ENCODE data around the gene RAD51AP1.

RAD51AP1 gene

DNA sequence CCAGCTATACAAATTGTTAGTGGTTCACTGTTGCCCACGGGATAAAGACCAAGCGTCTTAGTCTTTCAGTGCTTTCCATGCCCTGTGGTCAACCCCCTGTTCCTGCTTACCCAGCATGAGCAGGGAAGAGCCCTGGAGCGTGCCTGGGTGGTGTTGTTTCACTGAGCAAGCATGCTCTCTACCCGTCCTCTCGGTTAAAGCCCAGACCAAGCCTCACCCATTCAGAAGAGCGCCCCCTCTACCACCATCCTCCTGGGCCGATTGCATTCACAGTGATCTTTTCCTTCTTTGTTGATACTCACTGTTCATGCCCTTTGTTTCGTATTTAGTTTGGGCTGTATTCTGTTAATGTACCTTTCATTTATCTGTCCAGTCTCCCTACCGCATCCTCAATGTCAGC, 48.4 kb downstream of the RAD51AP1 start:
- no peak overlapping the region for H3K27ac ChIP-seq (ENCODE audit: insufficient read depth in 1 of 2, low read depth in 1 of 2, low read length in 2 of 2, poor library complexity in 1 of 2, severe bottlenecking in 2 of 2)
- POLR2A ChIA-PET, result no interaction called here

DNA sequence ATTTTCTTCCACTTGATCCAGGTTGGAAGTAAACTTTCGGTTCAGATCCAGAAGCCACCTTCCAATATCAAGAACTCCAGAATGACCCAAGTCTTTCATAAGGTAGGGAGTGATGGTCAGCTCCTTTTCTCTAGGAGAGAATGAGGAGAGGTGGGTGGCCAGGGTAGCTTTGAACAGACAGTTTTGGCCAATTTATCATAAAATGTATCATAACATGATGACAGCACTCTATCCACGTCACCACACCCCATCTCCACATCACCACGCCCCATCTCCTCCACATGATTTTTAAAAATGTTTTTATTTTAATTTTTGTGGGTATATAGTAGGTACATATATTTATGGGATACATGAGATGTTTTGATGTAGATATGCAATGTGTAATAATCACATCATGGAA, 50.2 kb downstream of the RAD51AP1 start:
- Histone ChIP-seq H3K27ac (ENCODE audit: insufficient read depth in 1 of 2, low read depth in 1 of 2, low read length in 2 of 2, poor library complexity in 1 of 2, severe bottlenecking in 2 of 2) (no peak overlapping the region), H3K4me1 (ENCODE audit: control extremely low read depth in 1 of 4, control insufficient read depth in 4 of 4, insufficient read depth in 4 of 4, low read length in 3 of 4) (peaks cover 0 to 3% (median 0%) of the 10 kb centered on the region in 4 experiments), H3K36me3 (ENCODE audit: control insufficient read depth in 4 of 4, insufficient read depth in 4 of 4, low read length in 3 of 4) (no peaks in the 10 kb centered on the region), H3K27me3 (replicated peaks in 2 of 5; ENCODE audit: control insufficient read depth in 4 of 5, insufficient read depth in 5 of 5, low read length in 4 of 5) (peaks cover 0 to 9% (median 0%) of the 10 kb centered on the region in 5 experiments), H3K4me3 (ENCODE audit: control insufficient read depth in 1 of 7, extremely low read depth in 1 of 7, insufficient read depth in 4 of 7, low read depth in 2 of 7, low read length in 6 of 7) (no peak overlapping the region), H3K9me3 (ENCODE audit: control extremely low read depth in 1 of 5, control insufficient read depth in 4 of 5, insufficient read depth in 2 of 5, low read depth in 1 of 5, low read length in 4 of 5) (no peaks in the 10 kb centered on the region)
- no peak for DNase-seq
- no CpG with 5 or more reads among the region's 3 CpGs for WGBS (ENCODE audit: insufficient coverage)
- ChIA-PET POLR2A (interaction anchor here (0.6 kb wide), 1 partner anchor 178 kb away, joined by 3 read pairs; no protein-coding TSS in a partner anchor), CTCF (no interaction called here)

More for the DNA sequence above, 48.4 kb downstream of the RAD51AP1 start:
- Histone ChIP-seq H3K9me3 (ENCODE audit: control extremely low read depth in 1 of 5, control insufficient read depth in 4 of 5, insufficient read depth in 2 of 5, low read depth in 1 of 5, low read length in 4 of 5) (no peaks in the 10 kb centered on the region), H3K4me1 (ENCODE audit: control extremely low read depth in 1 of 4, control insufficient read depth in 4 of 4, insufficient read depth in 4 of 4, low read length in 3 of 4) (no peaks in the 10 kb centered on the region), H3K36me3 (ENCODE audit: control insufficient read depth in 4 of 4, insufficient read depth in 4 of 4, low read length in 3 of 4) (no peaks in the 10 kb centered on the region), H3K27me3 (replicated peaks in 2 of 5; ENCODE audit: control insufficient read depth in 4 of 5, insufficient read depth in 5 of 5, low read length in 4 of 5) (peaks cover 0 to 9% (median 0%) of the 10 kb centered on the region in 5 experiments), H3K4me3 (ENCODE audit: control insufficient read depth in 1 of 7, extremely low read depth in 1 of 7, insufficient read depth in 4 of 7, low read depth in 2 of 7, low read length in 6 of 7) (no peak overlapping the region)
- 88% methylated on average over 8 of the region's 9 CpGs for WGBS (ENCODE audit: insufficient coverage)
- no peak for DNase-seq
- CTCF ChIA-PET, result no interaction called here

DNA sequence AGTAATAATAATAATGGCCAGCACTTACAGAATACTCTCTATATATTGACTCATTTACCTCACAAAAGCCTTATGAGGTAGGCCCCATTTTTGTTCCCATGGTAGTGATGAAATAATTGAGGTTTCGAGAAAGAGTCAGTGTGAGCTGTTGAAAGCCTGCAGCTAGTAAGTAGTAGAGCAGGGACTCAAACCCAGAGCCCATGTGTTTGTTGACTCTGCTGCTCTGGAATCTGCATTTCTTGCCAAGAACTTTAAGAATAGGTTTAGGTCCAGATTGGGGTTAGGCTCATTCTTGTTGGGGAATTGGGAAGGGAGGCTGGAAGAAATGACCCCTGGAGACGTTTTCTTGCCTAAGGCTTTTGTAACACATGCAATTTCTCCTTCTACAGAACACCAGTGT, 51.3 kb downstream of the RAD51AP1 start:
- Histone ChIP-seq H3K36me3 (ENCODE audit: control insufficient read depth in 4 of 4, insufficient read depth in 4 of 4, low read length in 3 of 4) (no peaks in the 10 kb centered on the region), H3K27me3 (replicated peaks in 2 of 5; ENCODE audit: control insufficient read depth in 4 of 5, insufficient read depth in 5 of 5, low read length in 4 of 5) (peaks cover 0 to 8% (median 0%) of the 10 kb centered on the region in 5 experiments), H3K4me3 (ENCODE audit: control insufficient read depth in 1 of 7, extremely low read depth in 1 of 7, insufficient read depth in 4 of 7, low read depth in 2 of 7, low read length in 6 of 7) (no peak overlapping the region), H3K27ac (ENCODE audit: insufficient read depth in 1 of 2, low read depth in 1 of 2, low read length in 2 of 2, poor library complexity in 1 of 2, severe bottlenecking in 2 of 2) (no peak overlapping the region), H3K4me1 (ENCODE audit: control extremely low read depth in 1 of 4, control insufficient read depth in 4 of 4, insufficient read depth in 4 of 4, low read length in 3 of 4) (peaks cover 0 to 3% (median 0%) of the 10 kb centered on the region in 4 experiments), H3K9me3 (ENCODE audit: control extremely low read depth in 1 of 5, control insufficient read depth in 4 of 5, insufficient read depth in 2 of 5, low read depth in 1 of 5, low read length in 4 of 5) (no peaks in the 10 kb centered on the region)
- ChIA-PET POLR2A (no interaction called here), CTCF (interaction anchor here (2.1 kb wide), 1 partner anchor 11 kb away, joined by 8 read pairs; no protein-coding TSS in a partner anchor)
- no peak for DNase-seq
- WGBS (ENCODE audit: insufficient coverage), result 0% methylated on average over 1 of the region's 2 CpGs

DNA sequence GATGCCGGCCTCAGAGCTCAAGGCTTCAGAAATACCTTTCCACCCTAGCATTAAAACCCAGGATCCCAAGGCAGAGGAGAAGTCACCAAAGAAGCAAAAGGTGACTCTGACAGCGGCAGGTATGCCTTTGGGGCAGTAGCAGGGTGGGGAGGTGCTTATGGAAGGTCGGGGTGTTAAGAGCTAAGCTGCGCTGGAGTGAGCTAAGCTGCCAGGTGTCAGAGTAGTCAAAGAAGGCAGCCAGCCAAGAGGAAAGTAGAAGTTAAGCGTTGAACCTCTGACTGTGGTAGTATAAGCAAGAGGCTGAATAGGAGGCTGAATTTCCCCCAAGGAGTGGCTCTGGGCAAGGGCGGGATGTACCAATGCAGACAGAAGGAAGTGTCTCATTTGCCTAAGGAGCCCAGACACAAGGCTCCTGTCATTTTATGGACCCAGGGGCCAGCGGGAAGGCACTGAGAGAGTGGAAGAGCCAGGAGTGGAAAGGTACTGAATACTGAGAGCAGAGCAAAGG, 52.5 kb downstream of the RAD51AP1 start:
- peaks cover 0 to 8% (median 0%) of the 10 kb centered on the region in 5 experiments for H3K27me3 ChIP-seq (replicated peaks in 2 of 5; ENCODE audit: control insufficient read depth in 4 of 5, insufficient read depth in 5 of 5, low read length in 4 of 5)
- H3K27ac ChIP-seq (ENCODE audit: insufficient read depth in 1 of 2, low read depth in 1 of 2, low read length in 2 of 2, poor library complexity in 1 of 2, severe bottlenecking in 2 of 2), result no peak overlapping the region
- H3K36me3 ChIP-seq (ENCODE audit: control insufficient read depth in 4 of 4, insufficient read depth in 4 of 4, low read length in 3 of 4), result no peaks in the 10 kb centered on the region
- DNase-seq, result no peak
- ChIA-PET CTCF (interaction anchor here (1.2 to 2.1 kb wide), 3 partner anchors 9 to 14 kb away, joined by 3 to 8 read pairs (median 5); no protein-coding TSS in a partner anchor), POLR2A (no interaction called here)
- no peak overlapping the region for H3K4me3 ChIP-seq (ENCODE audit: control insufficient read depth in 1 of 7, extremely low read depth in 1 of 7, insufficient read depth in 4 of 7, low read depth in 2 of 7, low read length in 6 of 7)
- WGBS (ENCODE audit: insufficient coverage), result 96% methylated on average over 6 of the region's 7 CpGs
- no peaks in the 10 kb centered on the region for H3K9me3 ChIP-seq (ENCODE audit: control extremely low read depth in 1 of 5, control insufficient read depth in 4 of 5, insufficient read depth in 2 of 5, low read depth in 1 of 5, low read length in 4 of 5)
- H3K4me1 ChIP-seq (ENCODE audit: control extremely low read depth in 1 of 4, control insufficient read depth in 4 of 4, insufficient read depth in 4 of 4, low read length in 3 of 4), result peaks cover 0 to 3% (median 0%) of the 10 kb centered on the region in 4 experiments

DNA sequence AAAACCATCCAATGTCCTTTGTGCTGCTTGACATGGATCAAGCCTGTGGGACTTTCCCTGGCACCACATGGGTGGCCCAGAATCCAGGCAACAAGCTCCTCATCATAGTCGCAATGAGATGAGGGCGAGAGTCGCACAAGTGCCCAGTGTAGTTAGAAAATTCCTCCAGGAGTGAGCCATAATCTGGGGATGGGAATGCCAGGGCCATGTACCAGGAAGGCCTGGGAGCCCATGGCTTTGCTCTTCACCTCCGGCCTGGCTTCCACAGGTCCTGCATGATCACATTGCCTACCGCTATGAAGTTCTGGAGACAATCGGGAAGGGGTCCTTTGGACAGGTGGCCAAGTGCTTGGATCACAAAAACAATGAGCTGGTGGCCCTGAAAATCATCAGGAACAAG, 57.2 kb downstream of the RAD51AP1 start:
- H3K27ac ChIP-seq (ENCODE audit: insufficient read depth in 1 of 2, low read depth in 1 of 2, low read length in 2 of 2, poor library complexity in 1 of 2, severe bottlenecking in 2 of 2), result no peak overlapping the region
- no peaks in the 10 kb centered on the region for H3K36me3 ChIP-seq (ENCODE audit: control insufficient read depth in 4 of 4, insufficient read depth in 4 of 4, low read length in 3 of 4)
- DNase-seq, result no peak
- ChIA-PET CTCF (no interaction called here), POLR2A (no interaction called here)
- peaks cover 0 to 2% (median 0%) of the 10 kb centered on the region in 5 experiments for H3K27me3 ChIP-seq (replicated peaks in 2 of 5; ENCODE audit: control insufficient read depth in 4 of 5, insufficient read depth in 5 of 5, low read length in 4 of 5)
- 94% methylated on average over 6 of the region's 6 CpGs for WGBS (ENCODE audit: insufficient coverage)
- peaks cover 0 to 3% (median 0%) of the 10 kb centered on the region in 4 experiments for H3K4me1 ChIP-seq (ENCODE audit: control extremely low read depth in 1 of 4, control insufficient read depth in 4 of 4, insufficient read depth in 4 of 4, low read length in 3 of 4)
- no peak overlapping the region for H3K4me3 ChIP-seq (ENCODE audit: control insufficient read depth in 1 of 7, extremely low read depth in 1 of 7, insufficient read depth in 4 of 7, low read depth in 2 of 7, low read length in 6 of 7)
- H3K9me3 ChIP-seq (ENCODE audit: control extremely low read depth in 1 of 5, control insufficient read depth in 4 of 5, insufficient read depth in 2 of 5, low read depth in 1 of 5, low read length in 4 of 5), result no peaks in the 10 kb centered on the region

DNA sequence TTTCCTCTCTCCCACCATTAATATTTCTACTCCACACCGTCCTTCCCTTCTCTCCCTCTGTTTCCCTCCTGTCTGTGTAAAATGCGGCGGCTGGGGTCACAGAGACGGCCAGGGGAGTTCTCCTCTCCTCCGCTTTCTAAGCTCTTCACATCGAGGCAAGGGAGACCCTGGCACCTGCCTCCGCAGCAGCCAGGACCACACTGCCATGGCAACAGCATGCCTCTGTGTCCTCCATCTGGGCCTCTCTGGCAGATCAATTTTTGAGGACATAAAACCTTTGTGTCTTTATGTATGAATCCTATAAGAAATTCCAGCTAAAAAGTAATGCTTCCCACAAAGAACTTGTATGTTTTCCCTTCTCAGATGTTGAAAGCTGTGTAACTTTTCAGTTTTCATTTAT, 64.7 kb downstream of the RAD51AP1 start:
- no peak overlapping the region for H3K27ac ChIP-seq (ENCODE audit: insufficient read depth in 1 of 2, low read depth in 1 of 2, low read length in 2 of 2, poor library complexity in 1 of 2, severe bottlenecking in 2 of 2)
- no peaks in the 10 kb centered on the region for H3K9me3 ChIP-seq (ENCODE audit: control extremely low read depth in 1 of 5, control insufficient read depth in 4 of 5, insufficient read depth in 2 of 5, low read depth in 1 of 5, low read length in 4 of 5)
- peaks cover 0 to 9% (median 8%) of the 10 kb centered on the region in 4 experiments for H3K4me1 ChIP-seq (ENCODE audit: control extremely low read depth in 1 of 4, control insufficient read depth in 4 of 4, insufficient read depth in 4 of 4, low read length in 3 of 4)
- ChIA-PET POLR2A (no interaction called here), CTCF (interaction anchor here (0.9 to 2.8 kb wide), 4 partner anchors 8 to 23 kb away, joined by 3 to 8 read pairs (median 4); no protein-coding TSS in a partner anchor)
- H3K4me3 ChIP-seq (ENCODE audit: control insufficient read depth in 1 of 7, extremely low read depth in 1 of 7, insufficient read depth in 4 of 7, low read depth in 2 of 7, low read length in 6 of 7), result no peak overlapping the region
- no peak for DNase-seq
- peaks cover 0 to 3% (median 0%) of the 10 kb centered on the region in 5 experiments for H3K27me3 ChIP-seq (replicated peaks in 2 of 5; ENCODE audit: control insufficient read depth in 4 of 5, insufficient read depth in 5 of 5, low read length in 4 of 5)
- 29% methylated on average over 1 of the region's 7 CpGs for WGBS (ENCODE audit: insufficient coverage)
- H3K36me3 ChIP-seq (ENCODE audit: control insufficient read depth in 4 of 4, insufficient read depth in 4 of 4, low read length in 3 of 4), result peaks cover 0 to 6% (median 0%) of the 10 kb centered on the region in 4 experiments

DNA sequence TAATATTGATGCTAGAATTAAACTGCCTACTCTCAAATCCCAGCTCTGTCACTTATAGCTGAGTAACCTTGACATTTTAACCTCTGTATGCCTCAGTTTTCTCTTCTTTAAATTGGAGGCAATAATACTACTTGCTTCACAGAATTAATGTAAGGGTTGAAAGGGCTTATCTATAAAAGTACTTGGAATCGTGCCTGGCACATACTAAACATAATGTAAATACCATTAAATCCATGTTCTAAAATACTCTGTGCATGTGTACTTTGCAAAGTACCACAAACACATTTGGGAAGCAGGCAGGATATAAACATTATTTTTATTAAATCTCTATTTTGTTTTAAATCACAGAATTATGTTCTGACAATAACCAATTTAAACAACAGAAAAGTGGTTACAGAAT, 65.3 kb downstream of the RAD51AP1 start:
- ChIA-PET CTCF (interaction anchor here (0.7 to 2.8 kb wide), 6 partner anchors 12 to 90 kb away, joined by 3 to 8 read pairs (median 4); no protein-coding TSS in a partner anchor), POLR2A (interaction anchor here (0.6 kb wide), 1 partner anchor 155 kb away, joined by 3 read pairs; no protein-coding TSS in a partner anchor)
- H3K36me3 ChIP-seq (ENCODE audit: control insufficient read depth in 4 of 4, insufficient read depth in 4 of 4, low read length in 3 of 4), result peaks cover 0 to 6% (median 1%) of the 10 kb centered on the region in 4 experiments
- no CpG with 5 or more reads among the region's 1 CpG for WGBS (ENCODE audit: insufficient coverage)
- H3K27ac ChIP-seq (ENCODE audit: insufficient read depth in 1 of 2, low read depth in 1 of 2, low read length in 2 of 2, poor library complexity in 1 of 2, severe bottlenecking in 2 of 2), result no peak overlapping the region
- H3K9me3 ChIP-seq (ENCODE audit: control extremely low read depth in 1 of 5, control insufficient read depth in 4 of 5, insufficient read depth in 2 of 5, low read depth in 1 of 5, low read length in 4 of 5), result no peaks in the 10 kb centered on the region
- no peak for DNase-seq
- H3K27me3 ChIP-seq (replicated peaks in 2 of 5; ENCODE audit: control insufficient read depth in 4 of 5, insufficient read depth in 5 of 5, low read length in 4 of 5), result peaks cover 0 to 3% (median 0%) of the 10 kb centered on the region in 5 experiments
- H3K4me1 ChIP-seq (ENCODE audit: control extremely low read depth in 1 of 4, control insufficient read depth in 4 of 4, insufficient read depth in 4 of 4, low read length in 3 of 4), result peaks cover 0 to 9% (median 8%) of the 10 kb centered on the region in 4 experiments
- no peak overlapping the region for H3K4me3 ChIP-seq (ENCODE audit: control insufficient read depth in 1 of 7, extremely low read depth in 1 of 7, insufficient read depth in 4 of 7, low read depth in 2 of 7, low read length in 6 of 7)
